Ishikawa (cell line): ENCODE results near the gene LRRC15.

ENCODE experiments used
- CEBPB ChIP-seq: IDR thresholded peaks from 2 replicates; pipeline ENCODE4 v1.6.1; 2012
- EGR1 ChIP-seq: IDR thresholded peaks from 2 replicates; pipeline ENCODE4 v1.6.1; 2012
- NFIC ChIP-seq: IDR thresholded peaks from 2 replicates; pipeline ENCODE4 v1.6.1; 2012
- TAF1 ChIP-seq: IDR thresholded peaks from 2 replicates; pipeline ENCODE4 v1.6.1; 2012; ENCODE audit warnings: low read depth, mild to moderate bottlenecking
- TCF12 ChIP-seq: IDR thresholded peaks from 2 replicates; pipeline ENCODE4 v1.6.1; 2012; ENCODE audit warnings: low read depth
- TEAD4 ChIP-seq: IDR thresholded peaks from 2 replicates; pipeline ENCODE4 v1.6.1; 2012
- USF1 ChIP-seq: IDR thresholded peaks from 2 replicates; pipeline ENCODE4 v1.6.1; 2012

The LRRC15 gene

DNA sequence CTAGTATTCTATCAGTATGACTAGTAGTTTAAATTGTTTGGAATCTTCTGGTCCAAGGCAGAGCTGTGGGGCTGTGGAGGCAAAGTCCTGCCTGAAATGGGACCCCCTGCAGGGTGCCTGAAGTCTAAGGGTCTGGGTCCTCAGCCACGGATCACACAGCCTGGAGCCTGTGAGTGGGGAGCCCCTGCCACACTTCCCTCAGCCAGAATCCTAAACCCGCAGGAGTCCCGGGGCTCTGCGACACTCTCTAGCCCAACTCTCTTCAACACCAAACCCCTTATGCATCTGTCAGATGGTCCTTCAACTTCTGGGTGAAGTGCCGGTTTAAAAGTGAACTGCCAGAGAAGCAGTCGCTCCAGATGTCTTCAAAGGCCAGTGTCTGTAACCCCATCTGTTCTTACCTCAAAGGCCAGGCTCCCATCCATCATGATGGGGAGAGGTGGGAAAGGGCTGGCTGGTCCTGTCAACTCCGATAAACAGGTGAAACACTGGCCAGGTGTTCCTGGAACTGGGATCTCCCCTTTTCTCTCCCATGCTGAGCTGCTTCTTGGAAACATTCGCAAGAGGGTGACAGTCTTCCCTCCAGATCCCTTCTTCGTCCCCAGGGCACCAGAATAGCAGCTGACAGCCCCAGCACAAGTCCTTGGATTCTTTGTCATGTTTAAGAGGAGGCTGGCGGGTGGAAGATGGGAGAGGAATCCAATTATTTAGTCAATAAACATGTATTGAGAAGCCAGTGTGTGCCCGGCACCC, 64.0 kb downstream of the LRRC15 start:
- TF ChIP-seq EGR1 (no peak), CEBPB (no peak), NFIC (no peak), TAF1 (no peak), TCF12 (no peak), TEAD4 (no peak), USF1 (no peak)
